HG03139 (cell line): ENCODE results near the gene IBTK.
A peak's percentile ranks its signal among the peaks of the same experiment; 100 is the strongest.
"Not testable (repeated sequence)": the region's sequence is repeated elsewhere in the genome, so short reads cannot be mapped to it uniquely, and the experiment has no call there.

ENCODE experiments used
- ATAC-seq: cut with Tn5 transposase; IDR thresholded peaks from one replicate; pipeline ENCODE4 v1.9.1; 2021; ENCODE audit not compliant: unreplicated experiment

IBTK gene

DNA sequence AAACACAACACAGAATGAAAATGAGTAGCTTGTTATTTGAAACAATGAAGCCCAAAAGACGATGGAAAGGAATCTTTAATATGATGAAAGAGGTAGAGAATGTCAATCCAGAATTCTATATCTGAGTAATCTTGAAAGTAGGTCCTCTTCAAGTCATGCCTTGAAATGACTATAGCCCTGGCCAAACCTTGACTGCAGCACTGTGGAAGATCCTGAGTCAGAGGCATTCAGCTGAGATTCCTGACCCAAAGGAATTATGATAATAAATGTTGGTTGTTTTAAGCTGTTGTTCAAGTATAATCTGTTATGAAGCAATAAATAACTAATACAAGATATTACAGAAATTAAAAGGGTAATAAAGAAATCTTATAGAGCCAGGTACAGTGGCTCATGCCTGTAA lies 64.8 kb downstream of the IBTK start:
- no peak for ATAC-seq

DNA sequence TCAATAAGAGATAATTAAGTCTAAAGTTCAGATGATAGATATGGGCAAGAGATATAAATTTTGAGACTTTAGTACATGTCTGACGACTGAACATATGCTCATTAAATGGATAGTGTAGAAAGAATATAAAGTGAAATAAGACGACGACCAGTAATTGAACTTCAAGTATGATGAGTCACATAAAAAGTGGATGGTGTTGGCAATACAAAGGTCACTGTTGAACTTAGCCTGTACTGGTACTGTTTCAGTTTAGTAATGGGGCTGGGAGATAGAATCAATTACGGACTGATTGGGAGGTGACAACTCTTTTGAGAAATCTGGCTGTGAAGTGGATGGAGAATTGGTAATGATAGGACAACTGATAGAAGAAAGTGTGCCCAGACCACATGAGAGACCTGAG lies 68.1 kb downstream of the IBTK start:
- ATAC-seq: no peak

DNA sequence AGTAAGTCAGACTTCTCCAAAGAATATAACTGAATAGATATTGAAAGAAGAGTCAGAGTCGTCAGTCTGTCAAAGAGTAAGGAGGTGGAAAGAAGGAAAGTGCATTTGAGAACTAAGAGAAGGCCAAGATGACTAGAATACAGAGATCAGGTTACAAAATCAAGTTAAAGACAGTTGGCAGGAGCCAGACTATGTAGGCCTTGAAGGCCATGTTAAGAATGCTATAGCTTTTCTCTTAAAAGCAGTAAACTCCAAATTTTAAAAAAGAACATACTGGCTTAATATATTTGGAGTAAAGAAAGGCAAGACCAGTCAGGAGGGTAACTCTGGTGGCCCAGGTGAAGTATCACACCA lies 68.8 kb downstream of the IBTK start:
- no peak for ATAC-seq

DNA sequence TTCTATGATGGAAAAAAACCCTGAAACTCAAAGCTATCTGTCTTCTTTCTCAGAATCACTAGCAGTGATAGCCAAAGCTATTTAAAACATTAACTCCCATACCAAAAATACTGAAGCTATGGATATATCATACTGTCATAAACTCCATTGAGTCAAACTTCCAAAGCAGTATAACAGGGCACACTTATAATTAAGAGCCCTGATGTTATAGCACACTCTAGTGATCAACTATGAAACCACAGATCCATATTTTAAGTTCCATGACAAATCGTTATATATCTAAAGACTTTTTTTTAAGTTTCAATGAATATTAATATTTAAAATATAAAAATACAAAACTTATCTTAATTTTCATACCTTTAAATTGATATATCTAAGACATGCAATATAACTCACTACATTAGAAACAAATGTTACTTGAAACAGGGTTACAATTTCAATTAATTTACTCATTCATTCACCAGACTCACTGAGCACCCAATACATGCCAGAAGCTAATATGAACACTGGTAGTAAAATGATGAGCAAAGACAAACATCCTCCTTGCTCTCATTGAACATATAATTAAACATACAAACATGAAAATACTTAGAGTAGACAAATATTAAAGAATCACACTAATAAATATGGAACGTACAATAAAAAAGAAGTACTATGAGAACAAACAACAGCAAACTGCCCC lies 69.3 kb downstream of the IBTK start:
- ATAC-seq: no peak

DNA sequence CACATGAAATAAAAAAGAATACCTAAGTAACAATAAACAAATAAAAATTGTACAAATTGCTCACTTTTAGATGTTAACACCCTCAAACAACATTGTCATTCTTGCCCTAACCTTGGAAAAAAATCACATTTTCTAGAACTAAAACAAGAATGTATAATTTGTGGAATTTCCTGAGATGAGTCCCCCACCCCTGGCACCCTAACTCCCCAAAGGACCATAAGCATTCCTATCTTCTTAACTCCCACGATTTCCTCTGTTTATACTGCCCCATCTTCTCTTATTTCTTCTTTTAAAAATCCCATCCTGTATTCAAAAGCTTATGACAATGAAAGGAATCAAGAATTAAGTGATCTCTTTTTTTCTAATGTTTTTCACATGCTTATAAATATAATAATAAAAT lies 70.9 kb downstream of the IBTK start:
- no peak for ATAC-seq

DNA sequence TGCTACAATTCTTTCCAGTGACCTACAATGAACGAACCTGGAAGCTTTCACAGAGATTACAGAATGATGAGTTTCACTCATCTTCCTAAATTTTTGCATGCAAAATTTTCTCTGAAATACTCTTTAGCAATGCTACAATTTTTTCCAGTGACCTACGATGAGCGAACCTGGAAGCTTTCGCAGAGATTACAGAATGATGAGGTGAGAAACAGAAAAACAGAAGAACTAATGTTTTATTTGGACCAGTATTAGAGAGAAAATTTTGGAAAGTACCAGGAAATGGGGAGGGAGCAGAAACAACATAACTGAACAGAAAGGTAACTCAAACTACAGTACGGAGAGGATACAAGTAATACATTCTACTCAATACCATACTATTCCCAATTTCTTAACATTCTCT lies 75.0 kb downstream of the IBTK start:
- ATAC-seq: no peak

DNA sequence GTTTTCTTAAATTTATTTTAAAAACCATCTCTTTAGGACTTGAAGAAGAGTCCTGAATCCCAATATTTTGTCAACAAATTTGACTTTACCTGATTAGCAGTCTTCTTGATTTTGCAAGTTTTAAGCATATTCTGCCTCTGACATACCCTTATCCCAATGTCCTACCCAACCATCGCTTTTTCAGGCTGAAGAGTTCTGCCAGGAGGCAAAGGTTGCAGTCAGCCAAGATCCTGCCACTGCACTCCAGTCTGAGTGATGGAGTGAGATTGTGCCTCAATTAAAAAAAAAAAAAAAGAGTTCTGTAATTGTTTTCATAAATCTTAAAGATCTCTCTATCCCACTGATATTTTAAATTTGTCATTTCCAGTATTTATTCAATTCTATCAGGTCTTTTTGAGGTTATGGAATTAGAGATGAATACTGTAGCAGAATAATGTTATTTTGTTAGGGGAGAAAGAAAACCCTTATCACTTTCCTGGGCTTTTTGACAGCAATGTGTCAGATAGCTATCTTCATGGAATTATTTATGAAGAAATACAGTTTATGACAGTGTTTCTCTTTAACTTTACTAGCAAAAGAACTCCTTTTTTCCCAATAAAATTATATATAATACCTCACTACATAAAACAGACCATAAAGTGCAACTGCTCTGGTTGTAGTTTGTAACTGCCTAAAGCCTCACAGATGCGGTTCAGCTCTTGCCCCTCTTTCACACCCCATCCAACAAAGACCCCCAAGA lies 78.2 kb downstream of the IBTK start:
- no peak for ATAC-seq

DNA sequence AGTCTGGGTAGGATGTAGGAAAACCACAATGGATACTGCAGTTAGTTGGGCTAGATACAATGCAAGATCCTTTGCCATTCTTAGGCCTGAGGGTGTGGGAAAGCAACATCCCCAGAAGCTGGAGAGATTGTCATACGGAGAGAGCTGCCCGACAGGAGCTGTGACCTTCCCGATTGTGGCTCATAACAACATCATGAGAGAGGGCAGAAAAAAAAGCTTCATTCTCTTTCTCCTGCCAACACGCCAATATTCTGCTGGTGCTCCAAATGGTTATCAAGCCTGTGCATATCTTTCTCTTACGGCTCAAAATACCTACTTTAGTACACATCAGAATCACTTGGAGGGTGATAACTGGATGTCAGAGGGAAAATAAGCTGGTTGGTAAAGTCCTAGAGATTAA lies 81.1 kb downstream of the IBTK start:
- no peak for ATAC-seq

DNA sequence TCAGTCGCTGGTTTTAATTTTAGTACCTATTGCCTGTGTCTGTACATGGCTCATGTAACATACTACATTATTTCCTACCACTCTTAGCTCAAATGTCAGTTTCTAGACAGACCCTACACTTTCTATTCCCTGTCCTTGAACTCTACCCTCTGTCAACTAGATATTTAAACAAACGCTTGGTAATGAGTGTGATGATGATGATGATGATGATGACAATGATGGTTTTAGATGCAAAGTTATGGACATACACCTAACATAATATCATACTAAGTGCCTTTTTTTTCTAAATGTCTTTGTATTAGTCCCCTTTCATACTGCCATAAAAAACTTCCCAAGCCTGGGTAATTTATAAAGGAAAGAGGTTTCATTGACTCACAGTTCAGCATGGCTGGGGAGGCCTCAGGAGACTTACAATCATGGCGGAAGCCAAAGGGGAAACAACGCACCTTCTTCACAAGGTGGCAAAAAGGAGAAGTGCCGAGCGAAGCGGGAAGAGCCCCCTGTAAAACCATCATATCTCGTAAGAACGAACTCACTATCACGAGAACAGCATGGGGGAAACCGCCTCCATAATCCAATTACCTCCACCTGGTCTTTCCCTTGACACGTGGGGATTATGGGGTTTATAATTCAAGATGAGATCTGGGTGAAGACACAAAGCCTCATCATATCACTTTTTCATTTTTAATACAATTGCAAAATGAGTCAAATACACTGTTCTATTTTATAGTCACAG lies 87.1 kb downstream of the IBTK start:
- ATAC-seq: no peak

DNA sequence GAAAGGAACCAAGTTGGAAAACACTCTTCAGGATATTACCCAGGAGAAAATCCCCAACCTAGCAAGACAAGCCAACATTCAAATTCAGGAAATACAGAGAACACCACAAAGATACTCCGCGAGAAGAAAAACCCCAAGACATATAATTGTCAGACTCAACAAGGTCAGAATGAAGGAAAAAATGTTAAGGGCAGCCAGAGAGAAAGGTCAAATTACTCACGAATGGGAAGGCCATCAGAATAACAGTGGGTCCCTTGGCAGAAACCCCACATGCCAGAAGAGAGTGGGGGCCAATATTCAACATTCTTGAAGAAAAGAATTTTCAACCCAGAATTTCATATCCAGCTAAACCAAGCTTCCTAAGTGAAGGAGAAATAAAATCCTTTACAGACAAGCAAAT lies 94.8 kb downstream of the IBTK start:
- not testable (repeated sequence) for ATAC-seq

DNA sequence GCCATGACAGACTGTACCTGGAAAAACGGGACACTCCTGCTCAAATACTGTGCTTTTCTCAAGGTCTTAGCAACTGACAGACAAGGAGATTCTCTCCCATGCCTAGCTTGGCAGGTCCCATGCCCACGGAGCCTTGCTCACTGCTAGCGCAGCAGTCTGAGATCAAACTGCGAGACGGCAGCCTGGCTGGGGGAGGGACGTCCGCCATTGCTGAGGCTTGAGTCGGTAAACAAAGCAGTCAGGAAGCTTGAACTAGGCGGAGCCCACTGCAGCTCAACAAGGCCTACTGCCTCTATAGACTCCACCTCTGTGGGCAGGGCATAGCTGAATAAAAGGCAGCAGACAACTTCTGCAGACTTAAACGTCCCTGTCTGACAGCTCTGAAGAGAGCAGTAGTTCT lies 96.4 kb downstream of the IBTK start:
- ATAC-seq: not testable (repeated sequence)

DNA sequence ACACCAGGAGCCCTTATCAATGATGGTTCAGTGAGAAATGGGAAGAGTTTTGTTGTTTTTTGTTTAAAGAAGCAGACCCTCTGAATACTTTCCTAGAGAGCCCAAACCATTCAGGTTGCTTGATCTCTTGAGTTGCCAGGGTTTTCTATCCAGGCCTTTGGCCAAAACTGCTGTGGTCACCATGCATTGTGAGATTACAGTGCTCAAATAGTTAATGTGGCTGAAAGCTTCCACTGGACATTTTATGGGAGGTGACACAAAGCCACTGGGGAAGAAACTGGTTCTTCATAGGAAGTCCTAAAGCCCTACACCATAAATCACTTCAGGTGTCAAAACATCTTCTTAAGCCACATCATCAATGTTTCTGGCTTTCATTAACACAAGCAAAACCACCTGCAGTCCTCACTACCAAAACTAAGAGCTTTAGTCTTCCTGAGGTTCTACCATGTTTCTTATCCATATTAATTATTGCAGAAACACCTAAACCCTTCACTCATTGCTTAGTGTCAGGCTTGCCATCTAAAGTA lies 101.6 kb downstream of the IBTK start:
- no peak for ATAC-seq

DNA sequence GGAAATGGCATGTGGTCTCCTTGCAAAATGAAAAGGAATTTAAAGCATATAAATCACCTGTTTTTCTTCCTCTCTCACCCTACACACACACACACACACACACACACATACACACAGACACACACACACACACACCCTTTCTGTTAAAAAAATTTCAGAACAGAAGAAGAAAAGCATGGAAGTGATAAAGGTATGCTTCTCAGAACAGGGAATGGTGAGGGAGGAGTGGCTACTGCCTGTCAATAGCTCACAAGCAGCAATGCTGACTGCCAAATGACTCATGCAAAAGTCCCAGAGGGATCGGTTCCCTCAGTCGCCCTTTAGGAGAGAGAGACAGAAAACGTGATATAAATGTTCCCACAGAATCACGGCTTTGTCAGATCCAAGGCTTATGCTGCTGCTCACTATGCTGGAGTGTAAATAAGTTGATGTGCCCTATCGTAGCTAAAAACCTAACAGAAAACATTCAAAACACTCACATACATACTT lies 102.6 kb downstream of the IBTK start:
- no peak for ATAC-seq

DNA sequence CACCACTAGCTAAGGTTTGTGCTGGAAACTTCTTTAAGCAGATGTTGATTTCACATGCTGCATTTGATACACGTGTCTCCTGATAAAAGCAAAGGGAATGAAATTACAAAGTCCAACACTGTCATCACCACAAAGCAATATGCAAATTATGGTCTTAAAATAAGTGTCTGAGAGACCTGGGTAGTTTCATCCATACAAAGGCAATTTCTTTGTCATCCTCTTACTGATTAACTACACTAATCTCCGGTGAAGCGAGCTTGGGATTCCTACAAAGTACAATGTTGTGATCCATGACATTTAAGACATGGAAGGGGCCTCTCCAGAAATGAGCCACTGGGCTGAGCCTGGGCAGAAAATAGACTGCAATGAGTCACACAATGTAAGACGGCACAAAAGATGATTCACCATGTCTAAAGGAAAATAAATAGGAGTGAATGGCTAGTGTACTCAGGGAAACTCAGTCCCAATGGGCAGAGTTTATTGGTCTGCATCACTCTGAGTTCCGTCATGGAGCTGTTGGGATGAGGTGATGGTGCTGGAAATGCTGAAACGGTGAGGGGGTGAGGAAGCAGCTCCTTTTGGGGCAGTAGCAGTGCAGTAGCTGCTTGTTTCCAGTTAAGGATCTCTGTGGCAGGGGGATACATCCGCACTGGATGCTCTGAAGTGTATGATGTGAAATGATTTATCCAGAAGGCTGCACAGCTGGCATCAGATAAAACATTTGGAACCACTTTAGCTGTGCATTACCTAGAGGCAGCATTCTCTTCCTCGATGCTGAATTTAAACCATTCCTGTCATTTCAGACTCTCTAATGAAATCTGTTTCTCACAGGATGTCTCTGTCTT lies 103.3 kb downstream of the IBTK start:
- peak; percentile 88 for ATAC-seq

DNA sequence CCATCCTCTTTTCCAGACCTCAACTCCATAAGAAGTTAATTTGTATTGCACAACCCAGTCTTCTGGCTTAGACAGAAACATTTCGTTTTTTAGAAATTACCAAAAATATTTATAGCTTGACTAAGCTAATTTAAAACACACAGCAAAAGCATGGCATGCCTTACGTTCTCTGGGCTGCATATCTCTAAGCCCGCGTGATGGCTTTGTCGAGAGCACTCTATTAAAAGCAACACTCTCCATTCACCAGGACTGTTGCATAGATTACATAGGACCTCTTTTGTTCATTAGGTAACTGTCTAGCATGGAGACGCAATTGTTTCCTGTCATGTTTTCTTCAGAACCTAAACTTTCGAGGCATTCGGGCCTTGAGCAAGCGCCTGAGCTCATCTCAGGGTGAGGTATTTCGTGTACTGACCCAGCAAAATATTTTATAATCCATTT lies 104.5 kb downstream of the IBTK start:
- ATAC-seq: no peak

DNA sequence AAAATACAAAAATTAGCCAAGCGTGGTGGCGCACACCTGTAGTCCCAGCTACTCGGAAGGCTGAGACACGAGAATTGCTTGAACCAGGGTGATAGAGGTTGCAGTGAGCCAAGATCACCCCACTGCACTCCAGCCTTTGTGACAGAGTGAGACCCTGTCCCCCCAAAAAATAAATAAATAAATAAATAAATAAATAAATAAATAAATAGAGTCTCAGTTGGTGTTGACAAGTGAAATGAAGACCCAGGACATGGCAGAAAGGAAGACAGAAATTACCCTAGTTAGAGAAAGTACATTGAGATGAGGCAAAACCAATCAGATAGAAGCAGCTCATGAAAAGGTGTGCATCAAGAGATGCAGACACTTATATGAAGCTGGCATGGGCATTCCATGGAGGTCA lies 105.0 kb downstream of the IBTK start:
- ATAC-seq: no peak

DNA sequence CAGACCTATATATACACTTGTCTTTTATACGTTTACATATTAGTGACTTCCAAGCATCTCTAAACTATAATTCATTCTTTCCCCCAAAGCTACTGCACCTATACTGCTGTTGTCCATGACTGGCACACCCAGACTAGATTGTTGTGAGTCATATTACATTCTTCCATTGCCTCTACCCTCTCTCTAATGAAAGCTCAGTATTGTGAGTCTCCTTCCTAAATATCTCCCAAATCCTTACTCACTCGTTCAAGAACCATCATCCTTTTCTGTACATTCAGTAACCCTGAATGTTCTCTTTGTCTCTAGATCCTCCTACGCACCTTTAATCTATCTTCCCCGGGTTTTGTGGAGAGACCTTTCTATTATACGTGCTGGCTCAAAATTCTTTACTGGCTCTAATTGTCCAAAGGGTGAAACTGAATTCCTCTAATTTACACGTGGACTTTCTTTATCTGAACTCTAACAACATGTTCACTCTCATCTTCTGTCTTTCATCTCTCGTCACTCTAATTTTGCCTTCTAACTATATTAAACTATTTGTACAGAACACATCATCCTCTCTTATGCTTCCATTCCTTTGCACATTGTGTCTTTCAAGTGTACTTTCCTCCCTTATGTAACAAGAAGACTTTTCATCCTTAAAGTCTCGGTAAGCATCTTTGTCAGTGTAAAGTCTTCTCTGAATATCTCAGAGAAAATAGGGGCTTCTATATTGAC lies 109.3 kb downstream of the IBTK start:
- ATAC-seq: no peak

DNA sequence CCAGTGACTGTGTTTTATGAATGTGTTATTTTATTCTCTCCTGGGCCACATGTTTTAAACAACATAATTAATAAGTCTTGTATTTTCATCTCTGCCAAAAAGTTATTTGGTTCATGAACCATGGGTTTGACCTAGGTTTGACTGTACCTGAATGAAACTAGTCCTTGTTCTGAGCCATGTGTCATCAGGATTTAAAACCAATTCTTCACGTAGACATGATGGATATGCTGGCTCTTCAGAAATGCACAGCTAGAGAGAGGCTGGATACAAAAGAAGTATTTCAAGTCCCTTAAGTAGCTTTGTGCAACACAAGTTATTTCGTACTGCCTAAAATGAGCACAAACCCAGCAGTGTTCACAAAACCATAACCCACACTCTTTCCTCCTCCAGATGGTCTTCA lies 116.1 kb downstream of the IBTK start:
- ATAC-seq: no peak

DNA sequence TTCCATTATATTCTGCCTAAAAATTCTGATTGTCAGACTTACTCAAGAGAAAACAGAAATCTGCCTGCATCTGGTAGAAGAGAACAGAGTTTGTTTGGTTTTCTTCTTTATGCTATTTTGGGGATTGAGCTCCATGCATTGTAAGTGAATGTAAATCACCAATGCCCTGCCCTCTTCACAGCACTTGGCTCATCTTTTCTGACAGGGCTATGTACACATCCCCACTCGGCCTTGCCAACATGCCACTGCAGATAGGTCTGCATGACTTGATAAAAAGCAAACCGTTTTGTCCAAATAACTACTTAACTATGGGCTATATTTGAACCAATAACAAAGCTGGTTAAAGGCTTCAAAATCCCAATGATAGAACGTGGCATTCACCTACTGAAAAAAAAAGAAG lies 117.7 kb downstream of the IBTK start:
- ATAC-seq: no peak

DNA sequence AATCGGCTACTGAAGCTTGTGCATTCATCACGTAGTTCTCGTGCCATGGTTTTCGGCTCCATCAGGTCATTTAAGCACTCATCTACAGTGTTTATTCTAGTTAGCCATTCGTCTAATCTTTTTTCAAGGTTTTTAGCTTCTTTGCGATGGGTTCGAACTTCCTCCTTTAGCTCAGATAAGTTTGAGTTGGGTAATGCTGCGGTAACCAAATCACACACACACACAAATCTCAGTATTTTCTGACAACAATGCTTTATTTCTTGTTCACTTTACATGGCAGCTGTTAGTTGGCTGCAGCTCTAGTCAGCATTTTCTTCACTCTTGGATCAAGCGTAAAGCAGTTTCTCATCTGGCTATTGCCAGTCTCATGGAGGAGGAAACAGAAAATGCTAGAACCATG lies 118.6 kb downstream of the IBTK start:
- ATAC-seq: not testable (repeated sequence)
